Measurements from ENCODE around the gene PDHX.

Gene PDHX

DNA sequence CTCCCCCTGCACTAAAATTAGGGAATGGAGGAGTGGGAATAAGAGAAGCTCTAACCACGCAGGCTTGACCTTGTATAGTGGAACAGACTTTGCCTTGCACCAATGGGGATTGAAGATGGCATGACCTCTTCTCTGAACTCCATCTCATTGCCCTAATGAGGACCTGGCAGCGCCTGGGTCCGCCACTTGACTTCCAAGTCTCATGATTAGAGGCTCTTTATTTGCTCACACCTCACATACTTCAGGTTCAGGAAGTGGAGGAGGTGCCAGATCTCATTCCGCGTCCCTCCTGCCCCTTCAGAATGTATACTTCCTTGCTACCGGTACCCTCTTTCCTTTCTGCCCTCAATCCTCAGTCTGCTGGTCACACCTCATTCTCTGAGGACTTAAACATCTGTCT, 116.6 kb downstream of the PDHX start:
- DNase-seq (ENCODE audit: low spot score in 2 of 2) = no peak
- no peaks in the 10 kb centered on the region for H3K27me3 ChIP-seq (ENCODE audit: low read depth)
- no peaks in the 10 kb centered on the region for H3K36me3 ChIP-seq (replicated peaks)
- in situ Hi-C loops (cut with MboI; ENCODE audit: low sequenced_read_pairs) = no loop called here
- H3K4me3 ChIP-seq = no peak overlapping the region
- H3K4me1 ChIP-seq = no peaks in the 10 kb centered on the region
- H3K9me3 ChIP-seq = no peaks in the 10 kb centered on the region

DNA sequence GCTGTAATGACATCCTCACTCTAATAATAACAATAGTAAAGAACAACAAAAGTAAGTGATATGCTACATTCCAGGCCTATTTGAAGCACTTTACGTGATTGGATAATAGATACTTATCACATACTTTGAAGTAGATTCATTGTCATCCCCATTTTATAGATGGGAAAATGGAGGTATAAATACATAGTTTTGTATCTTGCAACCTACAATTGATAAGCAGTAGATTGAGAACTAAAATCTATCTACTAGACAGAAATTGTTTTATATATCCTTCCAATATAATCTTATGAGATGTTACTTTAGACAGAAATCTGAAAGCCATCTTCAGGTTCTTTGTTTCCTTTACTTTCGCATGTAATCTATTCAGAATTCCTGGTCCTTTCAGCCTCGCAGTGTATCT, 118.0 kb downstream of the PDHX start:
- Histone ChIP-seq H3K9me3 (no peaks in the 10 kb centered on the region), H3K27me3 (ENCODE audit: low read depth) (no peaks in the 10 kb centered on the region), H3K4me3 (no peak overlapping the region), H3K36me3 (replicated peaks) (no peaks in the 10 kb centered on the region), H3K4me1 (no peaks in the 10 kb centered on the region)
- in situ Hi-C loops (cut with MboI; ENCODE audit: low sequenced_read_pairs) = no loop called here
- no peak for DNase-seq (ENCODE audit: low spot score in 2 of 2)

DNA sequence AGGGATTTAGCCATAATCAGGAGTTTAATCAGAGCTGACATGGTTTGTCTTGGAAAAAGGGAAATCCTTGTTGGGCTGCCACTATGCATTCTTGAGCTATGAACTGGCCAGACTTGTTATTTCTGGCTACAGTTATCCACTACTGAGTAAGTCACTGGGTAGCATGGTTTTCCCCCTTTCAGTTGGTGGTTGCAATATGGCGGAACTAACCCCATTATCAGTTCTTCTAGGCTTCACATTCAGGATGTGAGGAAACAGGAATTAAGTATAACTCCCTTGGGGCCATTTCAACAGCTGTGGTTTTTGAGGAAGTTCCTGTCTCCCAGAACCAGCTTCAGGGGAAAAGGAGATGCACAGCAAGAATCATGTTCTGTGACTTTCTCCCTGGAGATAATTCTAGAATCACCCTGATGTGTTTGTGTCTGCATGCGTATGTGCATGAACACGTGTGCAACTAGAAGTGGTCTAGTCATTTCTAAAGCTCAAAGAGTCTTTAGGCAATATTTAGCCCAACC, 119.5 kb downstream of the PDHX start:
- no peak overlapping the region for H3K4me3 ChIP-seq
- DNase-seq (ENCODE audit: low spot score in 2 of 2) = no peak
- H3K4me1 ChIP-seq = no peaks in the 10 kb centered on the region
- in situ Hi-C loops (cut with MboI; ENCODE audit: low sequenced_read_pairs) = no loop called here
- H3K36me3 ChIP-seq (replicated peaks) = no peaks in the 10 kb centered on the region
- no peaks in the 10 kb centered on the region for H3K9me3 ChIP-seq
- peaks cover 12% of the 10 kb centered on the region for H3K27me3 ChIP-seq (ENCODE audit: low read depth)

DNA sequence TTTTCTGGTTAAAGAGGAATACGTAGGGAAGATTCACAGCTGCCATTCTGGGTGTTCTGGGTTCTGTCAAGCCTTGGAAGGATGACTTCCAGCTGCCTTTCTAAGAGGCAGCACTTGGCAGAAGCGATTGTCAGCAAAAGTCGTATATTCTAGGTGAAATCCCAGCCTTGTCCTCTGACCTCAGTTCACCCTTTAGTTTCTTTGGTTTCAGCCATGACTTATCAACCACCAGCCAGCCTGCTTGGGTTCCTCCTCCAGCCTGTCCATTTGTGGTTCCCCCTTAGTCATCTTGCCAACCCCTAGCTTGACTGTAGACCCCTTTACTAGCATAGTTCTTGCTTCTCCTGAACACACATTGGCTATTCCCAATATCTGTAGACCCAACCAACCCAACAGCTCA, 120.2 kb downstream of the PDHX start:
- in situ Hi-C loops (cut with MboI; ENCODE audit: low sequenced_read_pairs) = no loop called here
- Histone ChIP-seq H3K27me3 (ENCODE audit: low read depth) (peaks cover 12% of the 10 kb centered on the region), H3K9me3 (no peaks in the 10 kb centered on the region), H3K4me1 (no peaks in the 10 kb centered on the region), H3K36me3 (replicated peaks) (no peaks in the 10 kb centered on the region), H3K4me3 (no peak overlapping the region)
- DNase-seq (ENCODE audit: low spot score in 2 of 2) = no peak

DNA sequence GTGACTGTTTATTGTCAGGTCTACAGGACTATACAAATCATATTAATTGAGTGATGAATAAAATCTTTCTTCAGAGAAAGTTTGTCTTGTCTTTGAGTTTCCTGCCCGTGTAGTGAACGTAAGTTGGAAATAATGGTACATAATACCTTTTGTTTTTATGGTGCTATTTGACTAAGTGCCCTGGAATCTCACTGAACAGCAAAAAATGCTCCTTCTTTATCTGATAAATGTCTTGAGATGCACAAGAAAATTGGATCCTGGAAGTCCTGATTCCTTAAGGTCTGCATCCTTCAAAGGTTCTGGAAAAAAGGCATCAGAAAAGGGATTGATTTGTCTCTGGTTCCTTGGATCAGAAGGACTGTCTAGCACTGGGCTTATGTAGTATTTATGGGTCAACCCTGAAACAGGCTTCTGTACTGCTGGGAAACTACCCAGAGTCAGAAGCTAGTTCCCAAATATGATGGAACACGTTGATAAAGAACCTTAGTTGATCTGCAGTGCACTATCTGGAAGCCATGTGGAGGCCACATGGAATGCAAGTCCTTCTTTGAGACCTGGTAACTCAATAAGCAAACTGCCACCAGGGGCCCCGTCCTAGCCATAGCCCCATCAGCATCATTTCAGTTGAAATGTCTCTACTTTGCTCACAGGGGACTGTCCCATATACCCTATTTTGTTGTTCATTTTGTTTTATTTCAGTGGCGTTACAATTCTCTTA, 122.0 kb downstream of the PDHX start:
- H3K4me1 ChIP-seq = no peaks in the 10 kb centered on the region
- H3K36me3 ChIP-seq (replicated peaks) = no peaks in the 10 kb centered on the region
- peaks cover 12% of the 10 kb centered on the region for H3K27me3 ChIP-seq (ENCODE audit: low read depth)
- H3K9me3 ChIP-seq = no peaks in the 10 kb centered on the region
- H3K4me3 ChIP-seq = no peak overlapping the region
- in situ Hi-C loops (cut with MboI; ENCODE audit: low sequenced_read_pairs) = no loop called here
- no peak for DNase-seq (ENCODE audit: low spot score in 2 of 2)

DNA sequence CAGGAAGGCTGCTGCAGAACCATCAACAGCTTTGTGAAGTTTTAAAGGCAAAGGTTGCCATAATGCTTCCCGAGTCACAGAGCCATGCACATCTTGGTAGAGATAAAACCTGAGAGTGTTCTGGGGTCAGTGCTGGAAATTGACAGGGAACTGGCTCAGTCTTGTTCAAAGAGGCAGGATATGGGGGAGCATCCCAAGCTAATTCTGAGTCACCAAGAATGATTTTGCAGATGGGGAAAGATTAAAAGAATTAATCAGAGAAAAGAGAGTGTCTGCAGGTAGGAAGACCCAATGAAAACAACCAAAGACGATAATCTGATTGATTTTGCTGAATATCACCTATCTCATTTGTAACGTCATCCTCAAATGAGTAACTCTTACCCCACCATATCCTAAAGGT, 122.7 kb downstream of the PDHX start:
- no peaks in the 10 kb centered on the region for H3K9me3 ChIP-seq
- peaks cover 12% of the 10 kb centered on the region for H3K27me3 ChIP-seq (ENCODE audit: low read depth)
- no peaks in the 10 kb centered on the region for H3K4me1 ChIP-seq
- no peak overlapping the region for H3K4me3 ChIP-seq
- no peak for DNase-seq (ENCODE audit: low spot score in 2 of 2)
- in situ Hi-C loops (cut with MboI; ENCODE audit: low sequenced_read_pairs) = no loop called here
- no peaks in the 10 kb centered on the region for H3K36me3 ChIP-seq (replicated peaks)

DNA sequence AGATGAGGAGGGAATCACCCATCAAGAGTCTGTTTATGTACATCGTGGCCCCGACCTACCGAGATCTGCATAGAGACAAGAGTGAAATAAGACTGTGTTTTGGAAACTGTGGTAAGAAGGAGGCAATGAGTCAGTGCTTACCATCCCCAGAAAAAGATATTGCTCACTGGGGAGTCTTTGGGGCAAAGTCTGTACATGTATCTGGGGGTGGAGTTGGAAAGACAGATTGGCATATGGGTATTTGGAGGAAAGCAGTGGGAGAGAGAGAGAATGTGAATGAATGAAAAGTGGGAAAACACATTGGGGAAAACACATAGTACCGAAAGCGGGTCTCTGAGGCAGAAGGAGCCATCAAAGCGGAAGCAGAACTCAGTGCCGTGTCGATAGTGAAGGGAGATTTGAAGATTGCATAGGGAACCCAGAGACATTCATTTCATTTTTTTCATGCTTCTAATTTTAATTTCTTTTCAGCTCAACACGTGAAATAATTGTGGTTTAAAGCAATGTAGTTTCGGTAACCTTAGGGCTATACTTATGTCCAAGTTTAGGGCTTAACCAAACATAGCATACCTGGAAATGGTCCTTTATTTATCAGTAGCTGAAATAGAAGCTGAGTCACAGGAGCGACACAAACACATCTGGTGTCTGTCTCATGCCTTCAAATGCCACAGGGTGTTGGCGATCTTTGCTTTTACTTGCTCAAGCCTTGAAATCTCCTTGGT, 124.0 kb downstream of the PDHX start:
- H3K36me3 ChIP-seq (replicated peaks) = no peaks in the 10 kb centered on the region
- H3K9me3 ChIP-seq = no peaks in the 10 kb centered on the region
- peaks cover 12% of the 10 kb centered on the region for H3K27me3 ChIP-seq (ENCODE audit: low read depth)
- no peaks in the 10 kb centered on the region for H3K4me1 ChIP-seq
- DNase-seq (ENCODE audit: low spot score in 2 of 2) = no peak
- in situ Hi-C loops (cut with MboI; ENCODE audit: low sequenced_read_pairs) = no loop called here
- H3K4me3 ChIP-seq = no peak overlapping the region

DNA sequence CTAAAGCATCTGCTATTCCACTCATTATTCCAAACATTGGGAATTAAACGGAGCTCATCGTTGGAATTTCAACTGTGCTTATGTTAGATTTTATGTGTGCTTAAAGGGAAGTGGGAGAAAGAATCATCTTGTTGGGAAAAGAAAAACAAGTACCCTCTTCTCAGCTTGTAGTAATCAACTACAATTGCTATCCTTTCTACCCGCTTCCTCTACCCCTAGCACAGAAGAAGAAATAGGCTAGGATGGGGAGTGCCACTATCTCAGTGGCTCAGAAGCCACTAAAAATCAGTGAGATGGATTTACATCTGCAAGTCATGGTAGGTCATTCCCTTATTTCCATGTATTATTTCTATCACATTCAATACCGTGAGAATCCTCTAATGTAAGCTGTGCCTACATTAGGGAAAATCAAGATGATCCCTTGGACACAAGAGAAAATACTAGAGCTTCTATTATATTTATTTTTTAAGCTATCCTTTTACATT, 124.7 kb downstream of the PDHX start:
- H3K27me3 ChIP-seq (ENCODE audit: low read depth) = peaks cover 12% of the 10 kb centered on the region
- H3K36me3 ChIP-seq (replicated peaks) = no peaks in the 10 kb centered on the region
- no peak overlapping the region for H3K4me3 ChIP-seq
- DNase-seq (ENCODE audit: low spot score in 2 of 2) = no peak
- H3K4me1 ChIP-seq = no peaks in the 10 kb centered on the region
- no peaks in the 10 kb centered on the region for H3K9me3 ChIP-seq
- in situ Hi-C loops (cut with MboI; ENCODE audit: low sequenced_read_pairs) = no loop called here

DNA sequence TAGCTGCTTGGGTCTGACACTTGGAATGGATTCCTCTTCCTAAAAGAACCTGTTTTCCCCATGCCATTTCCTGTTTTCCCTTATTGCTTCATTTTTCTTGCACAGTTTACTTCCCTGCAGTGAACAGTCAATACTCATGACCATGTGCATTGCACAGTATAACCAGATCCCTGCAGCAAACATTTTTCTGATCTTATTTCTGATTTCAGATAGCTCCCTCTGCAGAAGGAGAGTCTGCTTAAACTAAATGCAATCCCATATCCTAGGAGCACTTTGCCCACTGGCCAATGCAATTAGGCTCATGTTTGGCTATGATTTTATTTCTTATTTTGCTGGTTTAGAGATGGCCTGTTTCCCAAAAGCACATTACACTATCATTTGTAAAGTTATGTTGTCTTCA, 125.8 kb downstream of the PDHX start:
- Histone ChIP-seq H3K36me3 (replicated peaks) (no peaks in the 10 kb centered on the region), H3K4me3 (no peak overlapping the region), H3K9me3 (no peaks in the 10 kb centered on the region), H3K27me3 (ENCODE audit: low read depth) (peaks cover 12% of the 10 kb centered on the region), H3K4me1 (no peaks in the 10 kb centered on the region)
- in situ Hi-C loops (cut with MboI; ENCODE audit: low sequenced_read_pairs) = no loop called here
- no peak for DNase-seq (ENCODE audit: low spot score in 2 of 2)

DNA sequence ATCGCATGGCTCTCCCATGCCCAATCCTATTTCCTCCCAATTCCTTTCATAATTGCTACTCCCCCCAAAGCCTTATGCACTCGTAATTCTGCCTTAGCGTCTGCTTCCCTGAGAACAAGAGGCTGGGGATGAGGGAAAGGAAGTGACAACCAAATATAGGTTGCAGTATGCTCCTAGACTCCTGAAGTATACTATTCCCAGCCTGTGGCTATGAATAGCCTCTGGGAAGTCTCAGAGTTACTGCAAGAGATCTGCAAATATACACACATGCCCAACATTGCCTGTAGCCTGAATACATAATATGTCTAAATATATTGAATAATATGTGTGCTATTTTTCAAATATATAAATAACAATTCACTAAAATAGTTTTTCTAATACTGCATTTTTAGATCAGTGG, 126.5 kb downstream of the PDHX start:
- in situ Hi-C loops (cut with MboI; ENCODE audit: low sequenced_read_pairs) = no loop called here
- Histone ChIP-seq H3K4me1 (no peaks in the 10 kb centered on the region), H3K4me3 (no peak overlapping the region), H3K27me3 (ENCODE audit: low read depth) (peaks cover 12% of the 10 kb centered on the region), H3K36me3 (replicated peaks) (no peaks in the 10 kb centered on the region), H3K9me3 (no peaks in the 10 kb centered on the region)
- no peak for DNase-seq (ENCODE audit: low spot score in 2 of 2)

DNA sequence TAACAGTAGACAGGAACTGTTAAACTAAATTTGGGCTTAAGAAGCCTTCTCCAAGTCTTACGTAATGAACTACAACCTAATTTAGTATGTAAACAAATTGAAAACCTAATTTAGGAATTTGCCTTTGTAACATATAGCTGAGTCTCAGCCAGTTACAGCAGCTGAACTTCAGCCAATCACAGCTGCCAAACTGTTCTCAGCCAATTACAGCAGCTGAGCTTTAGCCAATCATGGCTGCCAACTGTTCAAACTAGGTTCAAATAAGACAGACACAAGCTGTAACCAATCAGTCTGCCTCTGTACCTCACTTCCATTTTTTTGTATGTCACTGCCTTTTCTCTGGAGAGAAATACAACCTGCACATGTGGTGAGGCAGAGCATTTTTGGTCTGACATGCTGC, 127.5 kb downstream of the PDHX start:
- Histone ChIP-seq H3K27me3 (ENCODE audit: low read depth) (peaks cover 12% of the 10 kb centered on the region), H3K36me3 (replicated peaks) (no peaks in the 10 kb centered on the region), H3K4me3 (no peak overlapping the region), H3K9me3 (no peaks in the 10 kb centered on the region), H3K4me1 (no peaks in the 10 kb centered on the region)
- no peak for DNase-seq (ENCODE audit: low spot score in 2 of 2)
- in situ Hi-C loops (cut with MboI; ENCODE audit: low sequenced_read_pairs) = no loop called here

DNA sequence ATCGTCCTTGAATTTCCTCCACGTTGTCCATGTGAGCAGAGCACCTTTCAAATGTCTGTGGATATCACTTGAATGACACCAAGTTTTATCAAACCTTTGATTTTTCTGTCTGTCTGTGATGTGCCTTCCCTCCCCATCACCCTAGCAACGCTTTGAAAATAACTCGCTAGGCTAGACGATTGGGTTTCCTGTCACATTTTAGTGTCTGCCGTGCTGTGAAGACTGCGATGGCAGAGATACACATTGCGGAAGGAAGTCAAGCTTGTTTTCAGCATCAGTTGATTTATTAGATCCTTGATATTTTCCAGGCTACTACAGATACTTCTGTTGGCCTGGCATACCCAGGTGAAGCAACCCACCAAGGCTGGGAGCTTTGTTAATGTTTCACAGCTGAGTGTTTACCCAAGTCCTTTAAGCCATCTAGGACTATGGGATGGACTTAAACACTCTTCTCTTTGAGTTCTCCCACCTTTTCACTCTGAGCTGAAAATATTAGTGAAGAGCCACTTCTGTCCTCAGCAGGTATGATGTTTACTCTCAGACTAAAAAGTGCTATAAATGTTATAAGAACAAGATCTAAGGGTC, 128.9 kb downstream of the PDHX start:
- no peaks in the 10 kb centered on the region for H3K4me1 ChIP-seq
- no peak for DNase-seq (ENCODE audit: low spot score in 2 of 2)
- in situ Hi-C loops (cut with MboI; ENCODE audit: low sequenced_read_pairs) = no loop called here

More for the DNA sequence above, 128.9 kb downstream of the PDHX start:
- no peak overlapping the region for H3K4me3 ChIP-seq
- H3K27me3 ChIP-seq (ENCODE audit: low read depth) = peaks cover 6% of the 10 kb centered on the region
- no peaks in the 10 kb centered on the region for H3K9me3 ChIP-seq
- no peaks in the 10 kb centered on the region for H3K36me3 ChIP-seq (replicated peaks)

Data from HAP-1 (cell line).